Activated T-helper 17 cell treated with anti-CD3 and anti-CD28 coated beads, Interleukin-2, amount 50 U/mL, for 72 hours (primary cell): ENCODE results near the gene MOV10. TPM values are rescaled to one million over a fixed set of nuclear protein-coding genes. Genes with fewer than 3 reads are reported as not detected.

Source experiments
- ATAC-seq: fragments of 150-1000 bp; cut with Tn5 transposase; replicated peaks from 2 replicates; pipeline ENCODE4 v1.10.0; 2021; ENCODE audit warnings: mild to moderate bottlenecking, moderate library complexity
- H3K27ac Mint-ChIP-seq: one replicate; pipeline ENCODE4 v1.8.0; 2022; ENCODE audit warnings: mixed read lengths
- H3K27me3 Mint-ChIP-seq: one replicate; pipeline ENCODE4 v1.8.0; 2022; ENCODE audit warnings: mixed read lengths
- H3K36me3 Mint-ChIP-seq: one replicate; pipeline ENCODE4 v1.8.0; 2022; ENCODE audit warnings: low read depth, mild to moderate bottlenecking, mixed read lengths
- H3K4me1 Mint-ChIP-seq: one replicate; pipeline ENCODE4 v1.8.0; 2022; ENCODE audit warnings: mixed read lengths
- H3K4me3 Mint-ChIP-seq: one replicate; pipeline ENCODE4 v1.8.0; 2022; ENCODE audit warnings: mild to moderate bottlenecking, mixed read lengths
- H3K9me3 Mint-ChIP-seq: one replicate; pipeline ENCODE4 v1.8.0; 2022; ENCODE audit warnings: mixed read lengths
- total RNA-seq, 2 donors: library from RNA; stranded (reverse); gene quantifications; one replicate each; pipeline ENCODE4 v1.2.3, GENCODE V29; 2022

The MOV10 gene
- total RNA-seq, 2 donors from 2014 or later: 54.7 to 59.3 TPM

DNA sequence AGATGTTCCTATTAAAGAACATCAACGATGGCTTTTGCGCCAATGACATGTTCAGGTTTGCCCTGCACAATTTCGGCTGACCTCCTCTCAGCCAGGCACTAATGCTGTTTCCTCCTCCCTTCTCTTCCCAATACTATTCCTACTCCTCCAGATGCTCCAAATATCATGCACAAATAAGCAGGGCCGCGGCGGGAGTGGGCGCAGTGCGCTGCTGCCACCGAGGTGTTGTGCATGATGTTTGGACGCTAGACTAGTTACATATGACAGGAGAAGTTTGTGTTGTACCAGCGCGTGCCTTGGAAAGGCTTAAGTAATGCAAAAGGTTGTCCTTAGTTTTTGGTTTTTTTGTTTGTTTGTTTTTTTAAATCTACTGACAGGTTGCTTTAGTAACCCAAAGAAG, 73.9 kb downstream of the MOV10 start:
- Mint-ChIP-seq H3K36me3 (no peaks in the 10 kb centered on the region), H3K4me3 (no peak overlapping the region), H3K27me3 (peaks cover 31% of the 10 kb centered on the region), H3K27ac (no peak overlapping the region), H3K4me1 (no peaks in the 10 kb centered on the region), H3K9me3 (no peaks in the 10 kb centered on the region)
- no peak for ATAC-seq

Other genes starting within 250 kb of the MOV10 start
- gene WNT2B, start 165.7 kb upstream of the MOV10 start, total RNA-seq: under 1 TPM; 0.32 to 0.48 TPM
- gene ST7L, start 55.5 kb upstream of the MOV10 start, total RNA-seq: 1 to 10 TPM; 9.4 to 9.7 TPM
- gene CAPZA1, start 54.8 kb upstream of the MOV10 start, total RNA-seq: 100 to 1,000 TPM; 284 to 302 TPM
- gene RHOC, start 32.5 kb downstream of the MOV10 start, total RNA-seq: 10 to 100 TPM; 39.5 to 59.4 TPM
- gene PPM1J, start 40.7 kb downstream of the MOV10 start, total RNA-seq: under 1 TPM; 0.30 to 0.69 TPM